NB4 (cell line): ENCODE measurements around the gene CGNL1.
A peak's percentile ranks its signal among the peaks of the same experiment; 100 is the strongest.

Experiments
- CTCF ChIP-seq: IDR thresholded peaks from one replicate; pipeline ENCODE4 v1.5.1; 2012; ENCODE audit warnings: low read depth, low read length
- MAX ChIP-seq: IDR thresholded peaks from 2 replicates; pipeline ENCODE4 v1.6.1; 2011; ENCODE audit warnings: low read depth, low read length
- MYC ChIP-seq: IDR thresholded peaks from 2 replicates; pipeline ENCODE4 v1.6.1; 2011; ENCODE audit warnings: low read depth, low read length
- POLR2A ChIP-seq: IDR thresholded peaks from 2 replicates; pipeline ENCODE4 v1.6.1; 2011; ENCODE audit warnings: mild to moderate bottlenecking; ENCODE audit not compliant: insufficient read length; ENCODE audit errors: extremely low read depth

- TF ChIP-seq CTCF (peak; percentile 40), POLR2A (no peak), MAX (no peak), MYC (no peak)
These were observed 126.9 kb downstream of the CGNL1 start for GRCh38 chr15:57503051-57503702.
